Measurements from ENCODE around the gene NCAPG2. TPM values are rescaled to one million over a fixed set of nuclear protein-coding genes. Genes with fewer than 3 reads are reported as not detected.
A peak's percentile ranks its signal among the peaks of the same experiment; 100 is the strongest.

NCAPG2 gene
- total and polyA plus RNA-seq, 2 experiments from 2014 or later: 38.7 to 91.2 TPM

DNA sequence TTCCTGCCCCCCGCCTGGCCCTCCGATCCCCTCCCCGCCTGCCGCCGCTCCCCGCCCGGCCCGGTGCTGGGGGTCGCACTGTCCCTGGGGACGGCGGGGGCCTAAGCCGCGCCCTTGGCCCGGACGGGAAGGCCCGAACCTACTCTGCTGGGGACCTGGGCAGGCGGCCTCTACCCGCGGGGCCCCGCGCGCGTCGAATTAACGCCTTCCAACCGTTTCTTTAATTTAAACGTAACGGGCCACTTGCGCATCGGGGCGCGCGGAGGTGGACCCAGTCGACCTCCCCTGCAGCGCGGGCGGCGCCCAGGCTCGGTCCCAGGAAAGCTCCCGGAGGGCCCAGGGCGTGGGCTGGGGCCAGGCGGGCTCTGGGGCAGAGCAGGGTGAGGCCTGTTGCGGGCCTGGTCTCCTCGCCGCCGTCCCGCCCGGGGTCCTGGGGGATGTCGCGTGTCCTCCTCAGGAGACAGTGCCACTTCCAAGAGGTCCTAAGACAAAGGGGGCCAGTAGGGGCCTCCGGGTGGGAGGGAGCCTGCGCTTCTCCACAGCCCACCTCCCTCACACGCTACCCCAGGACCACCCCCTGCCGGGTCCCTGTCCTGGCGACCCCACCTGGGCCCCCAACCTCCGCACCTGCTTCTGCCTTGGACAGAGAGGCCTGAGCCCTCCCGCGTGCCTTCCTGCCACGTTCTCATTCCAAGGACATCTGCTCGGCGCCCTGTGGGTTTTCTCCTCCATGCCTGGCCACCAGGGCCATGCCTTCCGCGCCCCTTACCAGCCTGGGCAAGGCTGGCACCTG is 116.3 kb downstream of the NCAPG2 start:
- Histone ChIP-seq H3K27me3 (ENCODE audit: insufficient read depth) (peaks cover 78% of the 10 kb centered on the region), H3K4me2 (peak overlapping the region; percentile 89), H3K79me2 (replicated peaks; ENCODE audit: insufficient read depth) (no peaks in the 10 kb centered on the region), H3K36me3 (ENCODE audit: insufficient read depth) (no peaks in the 10 kb centered on the region), H4K20me1 (replicated peaks; ENCODE audit: insufficient read depth) (no peaks in the 10 kb centered on the region; the same call in 1 of the 2 replicates), H2AFZ (peak overlapping the region; percentile 84; the same call in 1 of the 2 replicates), H3K9me2 (ENCODE audit: insufficient read depth) (0 out of 2 replicates have a peak, but pooled peaks cover 8% of the 10 kb centered on the region), H3K27ac (ENCODE audit: low read depth) (no peak overlapping the region), H3K4me3 (peak overlapping the region; percentile 73), H3K4me1 (ENCODE audit: insufficient read depth) (peaks cover 5% of the 10 kb centered on the region; the same call in 1 of the 2 replicates), H3F3A (replicated peaks; ENCODE audit: low read depth) (0 out of 2 replicates have a peak, but pooled peaks cover 7% of the 10 kb centered on the region)
- DNase-seq (ENCODE audit: low spot score): peak; percentile 38
- peak; percentile 34 for ATAC-seq
- H3K27ac Mint-ChIP-seq: no peak overlapping the region
- H3K27me3 Mint-ChIP-seq (ENCODE audit: insufficient read depth, low read depth, poor library complexity): peaks cover 45% of the 10 kb centered on the region
- H3K9me3 Mint-ChIP-seq: peaks cover 16% of the 10 kb centered on the region; the same call in 2 of the 3 replicates
- H3K4me3 Mint-ChIP-seq: peak overlapping the region; percentile 61
- TF ChIP-seq EZH2 (IDR thresholded peaks at IDR 0.05; ENCODE audit: low read depth, unreplicated experiment) (peak; percentile 31), STAT1 (IDR thresholded peaks at IDR 0.05; ENCODE audit: unreplicated experiment) (no peak)
- peaks cover 13% of the 10 kb centered on the region for H3K4me1 Mint-ChIP-seq
- H3K36me3 Mint-ChIP-seq (ENCODE audit: low read depth): no peaks in the 10 kb centered on the region; the same call in 1 of the 3 replicates

DNA sequence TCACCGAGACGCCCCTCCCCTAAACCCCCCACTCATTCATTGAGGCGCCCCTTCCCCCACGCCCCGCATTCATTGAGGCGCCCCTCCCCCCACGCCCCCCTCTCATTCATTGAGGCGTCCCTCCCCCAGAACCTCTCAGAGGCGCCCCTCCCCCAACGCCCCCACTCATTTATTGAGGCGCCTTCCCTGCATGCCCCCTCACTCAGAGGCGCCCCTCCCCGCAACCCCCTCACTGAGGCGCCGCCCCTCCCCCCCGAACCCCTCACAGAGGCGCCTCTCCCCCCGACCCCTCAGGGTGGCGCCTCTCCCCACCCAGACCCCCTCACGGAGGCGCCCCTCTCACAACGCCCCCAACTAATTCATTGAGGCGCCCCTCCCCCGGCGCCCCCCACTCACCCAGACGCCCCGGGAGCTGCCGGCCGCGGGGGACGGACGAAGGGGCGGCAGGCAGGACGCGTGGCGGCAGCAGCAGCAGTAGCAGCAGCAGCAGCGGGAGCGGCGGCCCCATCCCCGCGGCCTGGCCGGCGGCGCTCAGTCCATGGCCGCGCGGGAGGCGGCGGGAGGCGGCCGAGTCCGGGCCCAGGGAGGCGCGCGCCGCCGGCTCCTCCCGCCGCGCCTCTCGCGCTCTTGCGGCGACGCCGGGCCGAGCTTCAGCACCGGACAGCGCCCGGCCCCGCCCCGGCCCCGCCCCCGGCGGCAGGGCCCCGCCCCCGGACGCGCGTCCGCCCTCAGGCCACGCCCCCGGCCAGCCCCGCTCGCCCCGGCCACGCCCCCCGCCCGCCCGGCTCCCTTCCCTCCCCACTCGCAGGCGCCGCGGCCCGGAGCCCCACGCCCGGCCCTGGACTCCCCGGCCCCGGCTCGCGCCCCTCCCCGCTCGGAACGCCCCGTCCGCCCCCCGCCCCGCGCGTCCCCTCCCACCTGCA is 117.2 kb downstream of the NCAPG2 start, which contains the start of gene PTPRN2:
Gene PTPRN2, minus strand, starts transcription at position 662 of the 923 bp plus-strand sequence.
- H3K27me3 ChIP-seq (ENCODE audit: insufficient read depth): peaks cover 69% of the 10 kb centered on the region
- peak within 1 kb of the TSS; percentile 73 for H3K4me3 ChIP-seq
- peak within 1 kb of the TSS; percentile 89 for H3K4me2 ChIP-seq
- H3K27me3 Mint-ChIP-seq (ENCODE audit: insufficient read depth, low read depth, poor library complexity): peaks cover 42% of the 10 kb centered on the region
- 0 out of 2 replicates have a peak, but pooled peaks cover 5% of the 10 kb centered on the region for H3K9me2 ChIP-seq (ENCODE audit: insufficient read depth)
- DNase-seq (ENCODE audit: low spot score) (peak; percentile 82), ATAC-seq (peak; percentile 74)
- H3K4me1 ChIP-seq (ENCODE audit: insufficient read depth): peaks cover 5% of the 10 kb centered on the region; the same call in 1 of the 2 replicates
- no peaks in the 10 kb centered on the region; the same call in 1 of the 3 replicates for H3K36me3 Mint-ChIP-seq (ENCODE audit: low read depth)
- H3K4me3 Mint-ChIP-seq: peak within 1 kb of the TSS; percentile 61
- H3F3A ChIP-seq (replicated peaks; ENCODE audit: low read depth): 0 out of 2 replicates have a peak, but pooled peaks cover 7% of the 10 kb centered on the region
- H3K4me1 Mint-ChIP-seq: peaks cover 13% of the 10 kb centered on the region
- no peaks in the 10 kb centered on the region for H3K79me2 ChIP-seq (replicated peaks; ENCODE audit: insufficient read depth)
- H3K27ac ChIP-seq (ENCODE audit: low read depth): no peak within 1 kb of the TSS
- no peak within 1 kb of the TSS for H3K27ac Mint-ChIP-seq
- no peaks in the 10 kb centered on the region for H3K36me3 ChIP-seq (ENCODE audit: insufficient read depth)
- peaks cover 21% of the 10 kb centered on the region for H3K9me3 Mint-ChIP-seq
- no peaks in the 10 kb centered on the region; the same call in 1 of the 2 replicates for H4K20me1 ChIP-seq (replicated peaks; ENCODE audit: insufficient read depth)
- peak within 1 kb of the TSS; percentile 84; the same call in 1 of the 2 replicates for H2AFZ ChIP-seq
- TF ChIP-seq CREB1 (CRISPR knock-in tag; IDR thresholded peaks at IDR 0.05; ENCODE audit: low read depth) (no peak), POLR2AphosphoS5 (IDR thresholded peaks at IDR 0.05; ENCODE audit: low read depth) (no peak), STAT1 (IDR thresholded peaks at IDR 0.05; ENCODE audit: unreplicated experiment) (no peak)
- TF ChIP-seq, protein P1, sequence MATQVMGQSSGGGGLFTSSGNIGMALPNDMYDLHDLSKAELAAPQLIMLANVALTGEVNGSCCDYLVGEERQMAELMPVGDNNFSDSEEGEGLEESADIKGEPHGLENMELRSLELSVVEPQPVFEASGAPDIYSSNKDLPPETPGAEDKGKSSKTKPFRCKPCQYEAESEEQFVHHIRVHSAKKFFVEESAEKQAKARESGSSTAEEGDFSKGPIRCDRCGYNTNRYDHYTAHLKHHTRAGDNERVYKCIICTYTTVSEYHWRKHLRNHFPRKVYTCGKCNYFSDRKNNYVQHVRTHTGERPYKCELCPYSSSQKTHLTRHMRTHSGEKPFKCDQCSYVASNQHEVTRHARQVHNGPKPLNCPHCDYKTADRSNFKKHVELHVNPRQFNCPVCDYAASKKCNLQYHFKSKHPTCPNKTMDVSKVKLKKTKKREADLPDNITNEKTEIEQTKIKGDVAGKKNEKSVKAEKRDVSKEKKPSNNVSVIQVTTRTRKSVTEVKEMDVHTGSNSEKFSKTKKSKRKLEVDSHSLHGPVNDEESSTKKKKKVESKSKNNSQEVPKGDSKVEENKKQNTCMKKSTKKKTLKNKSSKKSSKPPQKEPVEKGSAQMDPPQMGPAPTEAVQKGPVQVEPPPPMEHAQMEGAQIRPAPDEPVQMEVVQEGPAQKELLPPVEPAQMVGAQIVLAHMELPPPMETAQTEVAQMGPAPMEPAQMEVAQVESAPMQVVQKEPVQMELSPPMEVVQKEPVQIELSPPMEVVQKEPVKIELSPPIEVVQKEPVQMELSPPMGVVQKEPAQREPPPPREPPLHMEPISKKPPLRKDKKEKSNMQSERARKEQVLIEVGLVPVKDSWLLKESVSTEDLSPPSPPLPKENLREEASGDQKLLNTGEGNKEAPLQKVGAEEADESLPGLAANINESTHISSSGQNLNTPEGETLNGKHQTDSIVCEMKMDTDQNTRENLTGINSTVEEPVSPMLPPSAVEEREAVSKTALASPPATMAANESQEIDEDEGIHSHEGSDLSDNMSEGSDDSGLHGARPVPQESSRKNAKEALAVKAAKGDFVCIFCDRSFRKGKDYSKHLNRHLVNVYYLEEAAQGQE (IDR thresholded peaks at IDR 0.05; ENCODE audit: unreplicated experiment): peak; percentile 74
- TF ChIP-seq, protein P2, sequence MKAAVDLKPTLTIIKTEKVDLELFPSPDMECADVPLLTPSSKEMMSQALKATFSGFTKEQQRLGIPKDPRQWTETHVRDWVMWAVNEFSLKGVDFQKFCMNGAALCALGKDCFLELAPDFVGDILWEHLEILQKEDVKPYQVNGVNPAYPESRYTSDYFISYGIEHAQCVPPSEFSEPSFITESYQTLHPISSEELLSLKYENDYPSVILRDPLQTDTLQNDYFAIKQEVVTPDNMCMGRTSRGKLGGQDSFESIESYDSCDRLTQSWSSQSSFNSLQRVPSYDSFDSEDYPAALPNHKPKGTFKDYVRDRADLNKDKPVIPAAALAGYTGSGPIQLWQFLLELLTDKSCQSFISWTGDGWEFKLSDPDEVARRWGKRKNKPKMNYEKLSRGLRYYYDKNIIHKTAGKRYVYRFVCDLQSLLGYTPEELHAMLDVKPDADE (IDR thresholded peaks at IDR 0.05): no peak

All from GM23338 (cell line).